HCT116 (cell line): Measurements from ENCODE around the gene ATP8A2. TPM values are rescaled to one million over a fixed set of nuclear protein-coding genes. Genes with fewer than 3 reads are reported as not detected.

Experiments
- ATAC-seq: fragments of 200-7000 bp; cut with Tn5 transposase; 2 replicates; pipeline ENCODE4 v1.9.1; 2020; ENCODE audit warnings: mild to moderate bottlenecking, moderate library complexity
- BruUV-seq: library from RNA; stranded (reverse); fragments of 400-500 nt; replicated peaks from 2 replicates; lab custom pipeline; 2021; lab: Mats Ljungman, UMichigan
- CTCF ChIA-PET: fragments of 300-600 bp; sonication (Branson Sonifier 250); formaldehyde crosslinking; loops from one replicate; lab custom pipeline; 2021; ENCODE audit warnings: antibody characterized with exemption; lab: Charles Lee
- POLR2A ChIA-PET: fragments of 300-600, 350-600 bp; sonication (Branson Sonifier 250); formaldehyde crosslinking; loops from one replicate; lab custom pipeline; 2021; ENCODE audit warnings: antibody characterized with exemption; lab: Charles Lee
- RAD21 ChIA-PET, 2 experiments: fragments of 300-600 bp; sonication (Branson Sonifier 250); formaldehyde crosslinking; loops; one replicate each; lab custom pipeline; 2023; ENCODE audit warnings: low total read pairs in 2 of 2; ENCODE audit not compliant: uncharacterized antibody in 2 of 2, unreplicated experiment in 2 of 2, low non-redundant PET in 1 of 2; lab: Charles Lee
- DNase-seq: peaks from one replicate; pipeline ENCODE4 v3.0.0-alpha.2; 2010; ENCODE audit warnings: low read depth, low spot score
- H2AFZ ChIP-seq: fragments of 200-600 bp; shearing (Covaris generic), sonication (generic); 2 replicates; pipeline ENCODE4 v1.6.1; 2017; ENCODE audit warnings: low read depth, mixed run types, mixed read lengths, antibody characterized with exemption, low read length; ENCODE audit not compliant: poor library complexity, severe bottlenecking
- H3K27ac ChIP-seq: 2 replicates; pipeline ENCODE4 v1.5.1; 2012; ENCODE audit warnings: low read depth, low read length
- H3K27me3 ChIP-seq: fragments of 200-600 bp; sonication (generic); 2 replicates; pipeline ENCODE4 v1.6.1; 2016; ENCODE audit warnings: mixed run types, low read length, mixed read lengths; ENCODE audit not compliant: insufficient read depth
- H3K36me3 ChIP-seq, 2 experiments: fragments of 200-500 bp in 1 of 2; fragments of 200-600 bp in 1 of 2; sonication (Bioruptor generic) in 1 of 2; sonication (generic) in 1 of 2; 2 replicates each; pipeline versions ENCODE4 v1.5.1 to v1.6.1; 2014 to 2016; ENCODE audit warnings: low read length in 2 of 2, inconsistent platforms in 1 of 2, mixed read lengths in 1 of 2, mixed run types in 1 of 2; ENCODE audit not compliant: insufficient read depth in 2 of 2, control insufficient read depth in 1 of 2
- H3K4me1 ChIP-seq, 2 experiments: fragments of 200-600 bp in 1 of 2; sonication (generic) in 1 of 2; 2 replicates each; pipeline versions ENCODE4 v1.5.1 to v1.6.1; 2012 to 2017; ENCODE audit warnings: low read length in 2 of 2, inconsistent platforms in 1 of 2, mild to moderate bottlenecking in 1 of 2, mixed read lengths in 1 of 2, mixed run types in 1 of 2, moderate library complexity in 1 of 2; ENCODE audit not compliant: insufficient read depth in 2 of 2, control insufficient read depth in 1 of 2
- H3K4me2 ChIP-seq: fragments of 200-600 bp; sonication (generic); 2 replicates; pipeline ENCODE4 v1.6.1; 2017; ENCODE audit warnings: mixed run types, low read length, mixed read lengths
- H3K4me3 ChIP-seq, 2 experiments: fragments of 200-600 bp in 1 of 2; sonication (generic) in 1 of 2; replicated peaks in 1 of 2; 2 replicates each; pipeline ENCODE4 v1.5.1; 2011 to 2016; ENCODE audit warnings: low read length in 2 of 2, control low read depth in 1 of 2, low read depth in 1 of 2, mild to moderate bottlenecking in 1 of 2, mixed read lengths in 1 of 2, mixed run types in 1 of 2
- H3K79me2 ChIP-seq: fragments of 200-600 bp; sonication (generic); 2 replicates; pipeline ENCODE4 v1.6.1; 2017; ENCODE audit warnings: mild to moderate bottlenecking, mixed run types, low read length, moderate library complexity, mixed read lengths; ENCODE audit not compliant: insufficient read depth
- H3K9ac ChIP-seq: fragments of 200-600 bp; sonication (generic); 2 replicates; pipeline ENCODE4 v1.6.1; 2016; ENCODE audit warnings: low read length, mixed read lengths
- H3K9me2 ChIP-seq: fragments of 200-600 bp; sonication (generic), shearing (Covaris generic); 2 replicates; pipeline ENCODE4 v1.6.1; 2017; ENCODE audit warnings: mixed run types, mild to moderate bottlenecking, moderate library complexity; ENCODE audit not compliant: insufficient read depth
- H3K9me3 ChIP-seq, 2 experiments: fragments of 200-500 bp in 1 of 2; fragments of 200-600 bp in 1 of 2; sonication (Bioruptor generic) in 1 of 2; sonication (generic) in 1 of 2; 2 replicates each; pipeline ENCODE4 v1.6.1; 2014 to 2017; ENCODE audit warnings: low read length in 2 of 2, mixed read lengths in 2 of 2, inconsistent platforms in 1 of 2, low read depth in 1 of 2, mild to moderate bottlenecking in 1 of 2, mixed run types in 1 of 2, moderate library complexity in 1 of 2; ENCODE audit not compliant: control insufficient read depth in 1 of 2, insufficient read depth in 1 of 2
- H4K20me1 ChIP-seq: fragments of 200-600 bp; sonication (generic), shearing (Covaris generic); 2 replicates; pipeline ENCODE4 v1.6.1; 2017; ENCODE audit warnings: mixed run types, mild to moderate bottlenecking, moderate library complexity; ENCODE audit not compliant: insufficient read depth
- ATF3 ChIP-seq: IDR thresholded peaks from 2 replicates; pipeline ENCODE4 v1.6.1; 2012
- CBX3 ChIP-seq: IDR thresholded peaks from 2 replicates; pipeline ENCODE4 v1.6.1; 2012; ENCODE audit warnings: low read depth
- CTCF ChIP-seq, 3 experiments: fragments of 200-600 bp in 1 of 3; sonication (generic) in 1 of 3; IDR thresholded peaks in 2 of 3; conservative IDR thresholded peaks in 1 of 3; 2 replicates each; pipeline ENCODE4 v1.5.1; 2012 to 2017; ENCODE audit warnings: low read depth in 2 of 3, low read length in 2 of 3, antibody characterized with exemption in 1 of 3, borderline replicate concordance in 1 of 3, control low read depth in 1 of 3, mild to moderate bottlenecking in 1 of 3, mixed read lengths in 1 of 3, mixed run types in 1 of 3, moderate library complexity in 1 of 3; ENCODE audit not compliant: insufficient read depth in 1 of 3
- EGR1 ChIP-seq: IDR thresholded peaks from 2 replicates; pipeline ENCODE4 v1.6.1; 2012; ENCODE audit warnings: low read depth
- FOSL1 ChIP-seq: IDR thresholded peaks from 2 replicates; pipeline ENCODE4 v1.6.1; 2012; ENCODE audit warnings: low read depth
- MAX ChIP-seq: IDR thresholded peaks from 2 replicates; pipeline ENCODE4 v1.6.1; 2012
- POLR2A ChIP-seq: IDR thresholded peaks from 2 replicates; pipeline ENCODE4 v1.7.0; 2011; ENCODE audit warnings: borderline replicate concordance; ENCODE audit not compliant: insufficient read depth, insufficient read length; ENCODE audit errors: extremely low read depth
- POLR2AphosphoS5 ChIP-seq: IDR thresholded peaks from 2 replicates; pipeline ENCODE4 v1.6.1; 2011; ENCODE audit warnings: mild to moderate bottlenecking, low read depth, low read length, moderate library complexity
- REST ChIP-seq: IDR thresholded peaks from 2 replicates; pipeline ENCODE4 v1.6.1; 2012; ENCODE audit warnings: low read depth
- SP1 ChIP-seq: IDR thresholded peaks from 2 replicates; pipeline ENCODE4 v1.6.1; 2012; ENCODE audit warnings: low read depth
- ZBTB33 ChIP-seq: IDR thresholded peaks from 2 replicates; pipeline ENCODE4 v1.6.1; 2011; ENCODE audit warnings: mild to moderate bottlenecking, low read length, moderate library complexity; ENCODE audit not compliant: insufficient replicate concordance; ENCODE audit errors: extremely low read depth
- intact Hi-C: fragments of 100-400 bp; cut with micrococcal nuclease; formaldehyde crosslinking; loops from 2 replicates; pipeline ENCODE4 v1.10.0; 2022
- total RNA-seq: library from RNA; stranded (reverse); gene quantifications from one replicate; pipeline ENCODE4 v1.2.1, GENCODE V29; 2021; ENCODE audit not compliant: unreplicated experiment

ATP8A2 gene
- total RNA-seq, 1 experiment from 2014 or later: not detected

GRCh38 chr13:25958986-25959385 lies 587.2 kb downstream of the ATP8A2 start:
- Histone ChIP-seq H3K36me3 (no peaks in the 10 kb centered on the region), H3K9ac (no peak overlapping the region), H3K9me3 (no peaks in the 10 kb centered on the region), H3K9me2 (no peaks in the 10 kb centered on the region), H2AFZ (no peak overlapping the region), H3K4me1 (no peaks in the 10 kb centered on the region), H3K27ac (no peak overlapping the region), H4K20me1 (no peaks in the 10 kb centered on the region), H3K4me2 (no peak overlapping the region), H3K79me2 (no peaks in the 10 kb centered on the region), H3K4me3 (no peak overlapping the region), H3K27me3 (peaks cover 48% of the 10 kb centered on the region)
- TF ChIP-seq MAX: no peak
- TF ChIP-seq POLR2A: no peak
- no peak for TF ChIP-seq EGR1
- TF ChIP-seq ATF3: no peak
- TF ChIP-seq POLR2AphosphoS5: no peak
- ChIA-PET CTCF (no interaction called here), POLR2A (no interaction called here), RAD21 (no interaction called here)
- no TSS peak for BruUV-seq
- DNase-seq (no peak), ATAC-seq (no peak)
- intact Hi-C loops: no loop called here

GRCh38 chr13:25961294-25961693 lies 589.5 kb downstream of the ATP8A2 start:
- H3K9ac ChIP-seq: no peak overlapping the region
- no peak overlapping the region for H3K4me2 ChIP-seq
- ChIA-PET RAD21 (no interaction called here), CTCF (no interaction called here), POLR2A (no interaction called here)
- no peaks in the 10 kb centered on the region for H3K4me1 ChIP-seq
- intact Hi-C loops: no loop called here
- H4K20me1 ChIP-seq: no peaks in the 10 kb centered on the region
- no peaks in the 10 kb centered on the region for H3K9me3 ChIP-seq
- no peak overlapping the region for H3K4me3 ChIP-seq
- no peak overlapping the region for H2AFZ ChIP-seq
- H3K27me3 ChIP-seq: peaks cover 52% of the 10 kb centered on the region
- H3K9me2 ChIP-seq: no peaks in the 10 kb centered on the region
- BruUV-seq: no TSS peak
- DNase-seq (no peak), ATAC-seq (no peak)
- no peak overlapping the region for H3K27ac ChIP-seq
- H3K36me3 ChIP-seq: no peaks in the 10 kb centered on the region
- H3K79me2 ChIP-seq: no peaks in the 10 kb centered on the region
- TF ChIP-seq REST: no peak
- no peak for TF ChIP-seq CBX3
- no peak for TF ChIP-seq POLR2A
- TF ChIP-seq CTCF (IDR thresholded peaks at IDR 0.05 in 2 of 3, conservative IDR thresholded peaks at IDR 0.05 in 1 of 3; ENCODE audit: borderline replicate concordance in 1 of 3, insufficient read depth in 1 of 3, low read depth in 2 of 3, low read length in 2 of 3): no peak
- no peak for TF ChIP-seq ZBTB33
- no peak for TF ChIP-seq FOSL1
- TF ChIP-seq SP1: no peak
